C4-2B (cell line): Measurements from ENCODE around the gene HSBP1L1.

ENCODE experiments used
- CTCF ChIP-seq: fragments of 450-650 bp; conservative IDR thresholded peaks from 2 replicates; pipeline ENCODE4 v1.5.1; 2017; ENCODE audit warnings: mild to moderate bottlenecking
- ZFX ChIP-seq: fragments of 450-650 bp; IDR thresholded peaks from 2 replicates; pipeline ENCODE4 v1.6.1; 2017

DNA sequence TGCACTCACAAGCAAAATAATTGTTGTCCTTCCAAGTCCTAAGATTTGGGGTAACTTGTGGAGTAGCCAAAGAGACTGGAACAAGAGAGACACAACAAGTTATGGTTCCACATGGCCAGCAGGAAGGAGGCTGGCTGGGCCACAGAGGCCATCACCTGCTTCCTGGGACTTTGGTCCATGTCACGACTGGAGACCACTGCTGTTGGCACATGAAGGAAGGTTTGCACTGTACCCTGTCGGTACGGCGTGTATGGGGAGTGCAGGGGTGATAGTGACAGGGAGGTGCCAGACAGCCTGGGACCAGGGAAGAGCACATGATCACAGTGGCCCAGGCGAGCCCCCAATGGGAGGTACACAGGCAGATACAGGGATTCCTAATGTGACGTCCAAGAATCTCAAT is 28.5 kb upstream of the HSBP1L1 start:
- TF ChIP-seq CTCF = no peak
- TF ChIP-seq ZFX = no peak
